OCI-LY7 (cell line): Measurements from ENCODE around the gene MPC2.
"Not testable (repeated sequence)": the region's sequence is repeated elsewhere in the genome, so short reads cannot be mapped to it uniquely, and the experiment has no call there.

Experiments
- CTCF ChIP-seq: fragments of 200-600 bp; sonication (generic); conservative IDR thresholded peaks from 2 replicates; pipeline ENCODE4 v1.5.1; 2014; ENCODE audit warnings: mild to moderate bottlenecking, antibody characterized with exemption, low read length, moderate library complexity, mixed read lengths
- EZH2phosphoT487 ChIP-seq: fragments of 200-600 bp; sonication (generic); IDR thresholded peaks from 2 replicates; pipeline ENCODE4 v1.6.1; 2018; ENCODE audit warnings: low read depth, borderline replicate concordance, mild to moderate bottlenecking, mixed run types, antibody characterized with exemption, low read length, moderate library complexity, mixed read lengths

DNA sequence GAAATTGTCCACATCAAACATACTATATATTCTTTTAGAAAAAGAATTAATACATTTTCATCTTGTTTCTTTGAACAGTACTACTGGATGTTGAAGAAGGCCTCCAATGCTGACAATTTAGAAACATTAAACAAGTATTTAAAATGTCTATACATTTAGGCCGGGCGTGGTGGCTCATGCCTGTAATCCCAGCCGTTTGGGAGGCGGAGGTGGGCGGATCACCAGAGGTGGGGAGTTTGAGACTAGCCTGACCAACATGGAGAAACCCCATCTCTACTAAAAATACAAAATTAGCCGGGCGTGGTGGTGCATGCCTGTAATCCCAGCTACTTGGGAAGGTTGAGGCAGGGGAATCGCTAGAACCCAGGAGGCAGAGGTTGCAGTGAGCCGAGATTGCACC is 8.0 kb downstream of the MPC2 start:
- TF ChIP-seq CTCF, EZH2phosphoT487: not testable (repeated sequence)
